BLaER1 treated with 17β-estradiol and CSF1 and Interleukin-3, amounts not matched to agents 10 nM and 100 nM (cell line): ENCODE measurements around the gene FZR1.

Experiments used
- H3K27ac ChIP-seq, 11 experiments: shearing (Covaris generic); formaldehyde crosslinking; 2 replicates each; pipeline ENCODE4 v1.8.1; 2022
- H3K27me3 ChIP-seq, 11 experiments: shearing (Covaris generic); formaldehyde crosslinking; 2 replicates each; pipeline ENCODE4 v1.8.1; 2022
- H3K36me3 ChIP-seq, 11 experiments: shearing (Covaris generic); formaldehyde crosslinking; 2 replicates each; pipeline ENCODE4 v1.8.1; 2022
- H3K4me1 ChIP-seq, 10 experiments: shearing (Covaris generic); formaldehyde crosslinking; 2 replicates each; pipeline ENCODE4 v1.8.1; 2022
- H3K4me2 ChIP-seq, 11 experiments: shearing (Covaris generic); formaldehyde crosslinking; 2 replicates each; pipeline ENCODE4 v1.8.1; 2022
- H3K4me3 ChIP-seq, 10 experiments: shearing (Covaris generic); formaldehyde crosslinking; 2 replicates each; pipeline ENCODE4 v1.8.1; 2022
- H3K9ac ChIP-seq, 11 experiments: shearing (Covaris generic); formaldehyde crosslinking; 2 replicates each; pipeline ENCODE4 v1.8.1; 2022
- H3K9me3 ChIP-seq, 11 experiments: shearing (Covaris generic); formaldehyde crosslinking; replicated peaks in 1 of 11; 2 replicates each; pipeline ENCODE4 v1.8.1; 2022
- H4K20me1 ChIP-seq, 11 experiments: shearing (Covaris generic); formaldehyde crosslinking; 2 replicates each; pipeline ENCODE4 v1.8.1; 2022
- Cebpa-rat ChIP-seq, 11 experiments: shearing (Covaris generic); IDR thresholded peaks; 2 replicates each; pipeline ENCODE4 v1.8.1; 2022

FZR1 gene

GRCh38 chr19:3477506-3477905 is 28.6 kb upstream of the FZR1 start:
- Histone ChIP-seq H3K27ac (peak overlapping the region in 8 of 11 experiments; percentile 78 to 88 (median 85); a peak in 14 of 22 replicates), H3K9me3 (0 out of 22 replicates have a peak, but pooled peaks cover 0 to 5% (median 0%) of the 10 kb centered on the region in 11 experiments), H4K20me1 (peaks cover 0 to 14% (median 4%) of the 10 kb centered on the region in 11 experiments; a peak in 5 of 22 replicates), H3K4me2 (peak overlapping the region in 9 of 11 experiments; percentile 59 to 96 (median 88); a peak in 16 of 22 replicates), H3K4me3 (peak overlapping the region in 4 of 10 experiments; percentile 43 to 62 (median 50); a peak in 3 of 20 replicates), H3K27me3 (peaks cover 0 to 9% (median 0%) of the 10 kb centered on the region in 11 experiments; a peak in 2 of 22 replicates), H3K9ac (peak overlapping the region in 6 of 11 experiments; percentile 70 to 80 (median 76); a peak in 11 of 22 replicates), H3K36me3 (peaks cover 0 to 26% (median 10%) of the 10 kb centered on the region in 11 experiments; a peak in 9 of 22 replicates), H3K4me1 (peaks cover 14 to 48% (median 41%) of the 10 kb centered on the region in 10 experiments; a peak in 18 of 20 replicates)
- no peak for TF ChIP-seq Cebpa-rat (IDR thresholded peaks at IDR 0.05)

- Histone ChIP-seq H3K4me1 (peaks cover 14 to 48% (median 40%) of the 10 kb centered on the region in 10 experiments; a peak in 18 of 20 replicates), H4K20me1 (peaks cover 0 to 10% (median 0%) of the 10 kb centered on the region in 11 experiments; a peak in 4 of 22 replicates), H3K36me3 (peaks cover 0 to 26% (median 10%) of the 10 kb centered on the region in 11 experiments; a peak in 9 of 22 replicates), H3K4me2 (peak overlapping the region in 10 of 11 experiments; percentile 59 to 96 (median 83); a peak in 19 of 22 replicates), H3K27me3 (peaks cover 0 to 9% (median 0%) of the 10 kb centered on the region in 11 experiments; a peak in 2 of 22 replicates), H3K27ac (peak overlapping the region in 9 of 11 experiments; percentile 12 to 88 (median 84); a peak in 18 of 22 replicates), H3K4me3 (peak overlapping the region in 7 of 10 experiments; percentile 43 to 66 (median 53); a peak in 14 of 20 replicates), H3K9me3 (0 out of 22 replicates have a peak, but pooled peaks cover 0 to 5% (median 0%) of the 10 kb centered on the region in 11 experiments), H3K9ac (peak overlapping the region in 8 of 11 experiments; percentile 70 to 80 (median 76); a peak in 17 of 22 replicates)
- no peak for TF ChIP-seq Cebpa-rat (IDR thresholded peaks at IDR 0.05)
These were observed 28.2 kb upstream of the FZR1 start for GRCh38 chr19:3477951-3478350.

GRCh38 chr19:3478409-3479176 is 27.5 kb upstream of the FZR1 start:
- H4K20me1 ChIP-seq, result peaks cover 0 to 9% (median 0%) of the 10 kb centered on the region in 11 experiments; a peak in 3 of 22 replicates
- H3K27ac ChIP-seq, result peak overlapping the region in 9 of 11 experiments; percentile 53 to 88 (median 84); a peak in 18 of 22 replicates
- H3K9ac ChIP-seq, result peak overlapping the region in 9 of 11 experiments; percentile 48 to 80 (median 75); a peak in 17 of 22 replicates
- peaks cover 0 to 26% (median 10%) of the 10 kb centered on the region in 11 experiments; a peak in 9 of 22 replicates for H3K36me3 ChIP-seq
- peak overlapping the region; percentile 59 to 96 (median 79) for H3K4me2 ChIP-seq
- peaks cover 14 to 47% (median 40%) of the 10 kb centered on the region in 10 experiments; a peak in 18 of 20 replicates for H3K4me1 ChIP-seq
- H3K27me3 ChIP-seq, result peaks cover 0 to 9% (median 0%) of the 10 kb centered on the region in 11 experiments; a peak in 2 of 22 replicates
- H3K4me3 ChIP-seq, result peak overlapping the region in 9 of 10 experiments; percentile 29 to 66 (median 56); a peak in 17 of 20 replicates
- TF ChIP-seq Cebpa-rat (IDR thresholded peaks at IDR 0.05), result no peak
- 0 out of 22 replicates have a peak, but pooled peaks cover 0 to 5% (median 0%) of the 10 kb centered on the region in 11 experiments for H3K9me3 ChIP-seq

- Histone ChIP-seq H3K27ac (peak overlapping the region in 9 of 11 experiments; percentile 53 to 88 (median 84); a peak in 17 of 22 replicates), H3K36me3 (peaks cover 0 to 20% (median 10%) of the 10 kb centered on the region in 11 experiments; a peak in 9 of 22 replicates), H3K4me3 (peak overlapping the region in 9 of 10 experiments; percentile 29 to 66 (median 56); a peak in 17 of 20 replicates), H3K9me3 (0 out of 22 replicates have a peak, but pooled peaks cover 0 to 5% (median 0%) of the 10 kb centered on the region in 11 experiments), H4K20me1 (peaks cover 0 to 3% (median 0%) of the 10 kb centered on the region in 11 experiments; a peak in 2 of 22 replicates), H3K4me2 (peak overlapping the region; percentile 59 to 96 (median 85); a peak in 20 of 22 replicates), H3K4me1 (peaks cover 8 to 42% (median 34%) of the 10 kb centered on the region in 10 experiments; a peak in 18 of 20 replicates), H3K27me3 (peaks cover 0 to 9% (median 0%) of the 10 kb centered on the region in 11 experiments; a peak in 2 of 22 replicates), H3K9ac (peak overlapping the region in 9 of 11 experiments; percentile 48 to 80 (median 75); a peak in 17 of 22 replicates)
- no peak for TF ChIP-seq Cebpa-rat (IDR thresholded peaks at IDR 0.05)
These were observed 26.8 kb upstream of the FZR1 start for GRCh38 chr19:3479177-3479833.

- Histone ChIP-seq H3K9ac (peak overlapping the region in 7 of 11 experiments; percentile 36 to 80 (median 64); a peak in 12 of 22 replicates), H3K4me2 (peak overlapping the region; percentile 68 to 92 (median 85); a peak in 19 of 22 replicates), H3K4me1 (peaks cover 8 to 39% (median 34%) of the 10 kb centered on the region in 10 experiments; a peak in 18 of 20 replicates), H3K36me3 (peaks cover 0 to 14% (median 4%) of the 10 kb centered on the region in 11 experiments; a peak in 7 of 22 replicates), H4K20me1 (no peaks in the 10 kb centered on the region), H3K27ac (peak overlapping the region in 8 of 11 experiments; percentile 51 to 88 (median 84); a peak in 14 of 22 replicates), H3K4me3 (peak overlapping the region in 8 of 10 experiments; percentile 37 to 66 (median 56); a peak in 12 of 20 replicates), H3K9me3 (0 out of 22 replicates have a peak, but pooled peaks cover 0 to 5% (median 0%) of the 10 kb centered on the region in 11 experiments), H3K27me3 (peaks cover 0 to 9% (median 0%) of the 10 kb centered on the region in 11 experiments; a peak in 2 of 22 replicates)
- no peak for TF ChIP-seq Cebpa-rat (IDR thresholded peaks at IDR 0.05)
These were observed 26.3 kb upstream of the FZR1 start for GRCh38 chr19:3479834-3480215.

GRCh38 chr19:3480383-3481091 is 25.6 kb upstream of the FZR1 start, which contains the start of gene SMIM24:
Gene SMIM24 (minus strand): TSS chr19:3480525. CDS start chr19:3480463, 62 bp downstream.
- H4K20me1 ChIP-seq, result no peaks in the 10 kb centered on the region
- H3K4me2 ChIP-seq, result peak within 1 kb of the TSS; percentile 68 to 96 (median 85)
- H3K4me3 ChIP-seq, result peak within 1 kb of the TSS in 8 of 10 experiments; percentile 42 to 66 (median 56); a peak in 15 of 20 replicates
- peaks cover 0 to 11% (median 0%) of the 10 kb centered on the region in 11 experiments; a peak in 6 of 22 replicates for H3K36me3 ChIP-seq
- TF ChIP-seq Cebpa-rat (IDR thresholded peaks at IDR 0.05), result no peak
- peak within 1 kb of the TSS in 9 of 11 experiments; percentile 15 to 80 (median 74); a peak in 15 of 22 replicates for H3K9ac ChIP-seq
- H3K9me3 ChIP-seq, result 0 out of 22 replicates have a peak, but pooled peaks cover 0 to 5% (median 0%) of the 10 kb centered on the region in 11 experiments
- H3K27ac ChIP-seq, result peak within 1 kb of the TSS in 9 of 11 experiments; percentile 53 to 88 (median 84); a peak in 15 of 22 replicates
- H3K27me3 ChIP-seq, result peaks cover 0 to 9% (median 0%) of the 10 kb centered on the region in 11 experiments; a peak in 2 of 22 replicates
- peaks cover 8 to 39% (median 33%) of the 10 kb centered on the region in 10 experiments; a peak in 18 of 20 replicates for H3K4me1 ChIP-seq
